CD4-positive, alpha-beta T cell treated with Interleukin-4 for 4 hours (primary cell): ENCODE results near the gene SCAANT1.

Source experiments
- DNase-seq: peaks from one replicate; pipeline ENCODE4 v3.0.0-alpha.2; 2020

The SCAANT1 gene

DNA sequence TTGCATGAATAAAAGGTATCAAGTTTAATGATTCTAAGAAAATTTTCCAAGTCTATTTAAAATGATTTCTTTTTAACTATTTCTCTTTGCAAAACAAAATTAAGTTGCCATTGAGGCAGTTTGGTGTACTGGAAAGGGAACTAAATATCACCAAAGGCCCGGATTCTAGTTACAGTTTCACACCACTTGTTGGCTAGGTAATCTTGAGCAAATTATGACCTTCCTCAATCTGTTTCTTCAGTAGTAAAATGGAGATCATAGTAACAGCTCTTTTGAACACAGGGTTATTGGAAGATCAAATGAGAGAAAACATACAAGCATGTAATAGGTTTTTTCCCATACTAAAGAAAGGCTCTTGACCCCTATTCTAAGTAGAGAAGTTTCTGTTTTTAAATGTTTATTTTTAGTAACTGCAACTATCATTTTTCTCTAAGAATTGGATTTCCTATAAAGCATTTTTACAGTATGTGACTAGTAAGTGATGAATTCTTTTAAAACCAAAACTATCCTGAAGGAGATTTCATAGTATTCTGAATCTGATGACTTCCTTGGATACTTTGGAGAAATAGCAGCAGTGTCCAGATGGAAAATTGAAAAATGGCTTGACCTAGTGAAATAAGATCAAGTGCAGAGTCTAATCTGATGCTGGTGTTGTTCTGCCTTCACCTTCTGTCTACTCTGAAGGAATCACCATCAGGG lies 15.7 kb downstream of the SCAANT1 start:
- DNase-seq = no peak

DNA sequence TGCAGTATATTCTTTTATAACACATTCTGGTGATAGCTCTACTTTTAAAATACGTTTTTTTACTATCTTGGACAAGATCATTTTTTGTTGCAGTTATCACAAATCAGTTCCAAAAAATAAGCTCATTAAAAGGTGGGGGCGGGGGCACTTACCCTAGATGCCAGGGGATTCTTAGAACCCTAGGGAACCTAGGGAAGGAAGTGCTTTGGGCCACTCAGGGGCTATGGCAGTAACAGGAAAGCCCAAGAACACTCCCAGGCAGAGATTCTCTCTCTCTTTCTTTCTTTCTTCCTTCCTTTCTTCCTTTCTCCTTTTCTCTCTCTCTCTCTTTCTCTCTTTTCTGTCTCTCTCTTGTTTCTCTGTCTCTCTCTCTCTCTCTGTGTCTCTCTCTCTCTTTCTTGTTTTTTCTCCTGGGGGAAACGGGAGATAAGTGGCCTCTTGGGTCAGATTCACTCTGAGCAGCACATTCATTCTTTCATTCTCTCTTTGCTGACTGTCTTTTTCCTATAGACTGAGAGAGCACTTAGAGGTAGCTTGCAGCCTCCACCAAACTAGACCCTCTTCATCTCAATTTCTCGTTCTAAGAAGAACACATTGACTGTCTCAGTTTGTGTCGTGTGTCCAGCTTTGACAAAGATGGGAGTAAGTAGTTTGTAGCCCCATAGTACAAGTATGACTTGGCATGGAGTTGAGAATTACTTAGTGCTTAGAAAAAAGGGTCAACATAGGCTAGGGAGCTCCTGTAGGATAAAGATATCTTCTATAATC lies 16.6 kb downstream of the SCAANT1 start:
- DNase-seq = no peak

DNA sequence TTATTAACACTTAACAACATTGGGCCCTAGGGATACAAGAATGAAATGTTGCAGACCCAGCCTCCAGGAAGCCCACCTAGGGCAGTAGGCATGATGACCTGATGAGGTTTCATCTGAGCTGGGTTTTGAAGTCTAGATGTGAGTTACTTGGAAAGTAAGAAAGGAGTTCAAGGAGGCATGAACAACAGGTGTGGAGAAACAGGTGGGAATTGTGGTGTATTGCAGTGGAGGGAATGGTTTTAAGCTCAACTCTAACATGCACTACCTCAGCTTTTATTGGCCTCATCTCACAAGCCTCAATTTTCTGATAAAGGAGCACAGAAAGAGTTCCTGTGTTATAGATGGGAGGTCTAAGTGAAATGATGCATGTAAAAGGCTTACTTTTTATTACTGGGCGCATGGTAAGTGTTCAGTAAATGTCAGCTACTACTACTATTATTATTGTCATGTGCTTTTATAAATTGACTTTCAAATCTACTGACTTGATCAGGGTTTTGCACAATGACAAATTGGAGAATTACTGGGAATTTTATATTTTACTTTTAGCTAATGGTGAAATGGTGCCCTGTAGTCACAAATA lies 19.3 kb downstream of the SCAANT1 start:
- DNase-seq = no peak

DNA sequence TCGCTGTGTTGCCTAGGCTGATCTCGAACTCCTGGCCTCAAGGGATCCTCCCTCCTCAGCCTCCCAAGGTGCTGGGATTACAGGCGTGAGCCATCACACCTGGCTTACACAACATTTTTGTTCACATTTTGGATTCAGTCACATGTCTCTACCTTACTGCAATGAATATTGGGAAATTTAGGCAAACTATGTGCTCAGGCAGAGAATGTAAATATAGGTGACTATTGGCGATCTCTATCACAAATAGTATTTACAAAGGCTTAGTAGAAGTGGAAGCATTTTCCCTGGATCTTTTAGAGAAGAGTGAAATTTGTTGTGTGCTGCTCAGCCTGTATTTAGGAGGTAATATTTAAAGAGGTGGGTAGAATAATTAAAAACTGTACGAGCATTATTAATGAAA lies 20.7 kb downstream of the SCAANT1 start:
- no peak for DNase-seq

DNA sequence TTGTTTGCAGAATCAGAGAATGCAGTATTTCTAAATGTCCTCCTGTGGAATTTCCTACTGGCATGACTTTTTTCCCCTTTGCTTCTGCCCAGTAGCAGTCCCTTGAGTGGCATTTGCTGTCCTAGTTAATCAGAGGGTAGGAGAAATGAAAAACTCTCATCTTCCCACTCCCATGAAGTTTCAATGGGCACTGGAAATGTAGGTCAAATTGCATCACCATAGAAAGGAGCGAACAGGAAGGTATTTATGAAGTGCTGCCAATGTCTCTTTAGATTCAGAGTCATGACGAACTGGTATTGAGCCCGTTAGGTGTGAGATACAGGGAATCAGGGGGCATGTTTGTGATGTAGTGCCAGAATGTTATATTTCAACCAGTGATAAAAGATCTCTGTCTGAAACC lies 25.3 kb downstream of the SCAANT1 start:
- DNase-seq = no peak

DNA sequence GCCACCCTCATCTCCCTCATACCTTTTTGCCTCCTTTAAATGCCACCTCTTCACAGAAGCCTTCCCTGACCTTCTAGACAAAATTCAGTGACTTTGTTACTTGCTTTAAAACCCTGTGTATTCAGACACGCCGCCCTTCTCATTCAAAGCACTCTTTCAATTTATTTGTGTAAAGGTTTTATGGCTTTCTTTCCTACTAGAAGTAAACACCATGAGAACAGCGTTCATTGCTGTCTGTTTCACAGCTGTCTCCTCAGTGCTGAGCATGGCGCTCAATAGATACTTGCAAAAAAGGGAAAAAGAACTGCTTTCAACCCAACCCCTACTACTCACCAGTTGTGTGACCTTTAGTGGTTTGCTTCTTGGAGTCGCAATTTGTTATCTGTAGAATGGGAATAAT lies 31.5 kb downstream of the SCAANT1 start:
- no peak for DNase-seq

DNA sequence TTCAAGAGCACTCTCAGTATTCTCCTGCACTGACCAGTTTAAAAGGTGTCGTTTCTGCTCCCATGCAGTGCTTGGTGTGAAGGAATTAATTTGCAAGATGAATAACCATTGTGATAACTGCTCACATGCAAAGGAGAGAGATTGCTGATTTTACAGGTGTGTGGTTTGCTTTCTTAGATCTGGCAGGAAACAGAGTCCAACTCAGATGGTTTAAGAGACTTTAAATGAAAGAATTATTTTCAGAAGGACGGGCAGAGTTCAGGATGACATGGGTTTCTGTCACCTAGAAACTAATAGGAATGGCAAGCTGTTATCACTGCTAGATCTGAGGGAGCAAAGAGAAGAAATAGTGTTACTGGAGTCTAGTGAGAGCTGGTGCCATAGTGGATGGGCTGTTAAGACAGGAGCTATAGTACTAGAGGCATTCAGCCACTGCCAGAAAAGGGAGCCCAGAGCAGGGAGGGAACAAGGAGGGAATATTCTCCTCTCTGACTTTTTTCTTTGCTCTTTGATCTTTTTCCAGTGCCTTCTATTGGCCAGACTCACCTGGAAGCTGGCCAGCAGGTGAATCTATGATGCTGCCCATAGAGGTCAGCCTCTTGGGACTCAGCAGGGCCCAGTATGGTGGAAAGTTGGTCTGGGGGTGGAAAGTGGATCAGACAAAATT lies 33.7 kb downstream of the SCAANT1 start:
- DNase-seq = no peak

DNA sequence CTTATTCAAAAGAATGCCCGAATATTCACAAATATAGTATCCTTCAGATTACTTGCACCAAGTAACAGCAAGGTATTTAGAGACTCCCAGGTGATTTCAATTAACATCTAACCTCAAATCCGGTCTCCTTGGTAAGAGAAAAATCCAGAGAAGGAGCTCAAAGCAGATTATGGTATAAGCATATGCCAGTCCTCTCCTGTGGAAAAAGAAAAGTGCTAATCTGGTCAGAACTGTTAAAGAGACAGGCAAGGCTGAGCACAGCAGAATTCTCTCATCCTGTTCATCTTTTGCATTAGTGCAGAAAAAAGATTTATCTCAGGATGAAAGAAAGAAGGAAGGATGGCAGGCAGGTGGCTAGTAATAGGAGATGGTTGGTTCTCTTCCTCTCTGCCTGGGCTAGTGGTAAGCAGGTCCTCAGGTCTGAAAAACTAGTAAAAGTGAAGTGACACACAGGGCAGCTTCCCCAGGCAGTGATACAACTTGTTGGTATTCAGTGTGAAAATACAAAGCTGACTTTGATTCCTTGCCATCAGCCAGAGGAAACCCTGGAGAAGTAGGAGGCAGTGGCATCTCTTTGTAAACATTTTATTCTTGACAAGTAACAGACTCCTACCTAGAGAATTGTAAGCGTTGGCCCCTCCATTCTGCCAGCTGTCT lies 34.3 kb downstream of the SCAANT1 start:
- no peak for DNase-seq

DNA sequence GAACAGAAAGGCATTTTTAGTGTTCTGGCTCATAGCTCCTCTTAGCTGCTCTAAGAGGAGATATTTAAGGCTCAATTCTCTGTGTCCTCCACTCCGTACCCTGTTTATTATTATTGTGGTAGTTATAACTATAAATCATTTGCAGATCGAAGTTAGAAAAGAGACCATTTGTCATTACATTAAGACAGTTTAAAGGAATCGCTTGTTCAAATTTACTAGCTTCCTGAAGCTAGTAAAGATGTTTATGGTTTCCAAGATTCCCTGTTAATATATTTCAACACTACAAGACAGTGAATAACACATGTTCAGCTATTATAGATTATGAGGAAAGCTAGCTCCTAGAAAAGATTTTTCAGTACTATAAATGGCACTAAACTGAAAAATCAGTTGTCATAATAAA lies 35.9 kb downstream of the SCAANT1 start:
- no peak for DNase-seq

DNA sequence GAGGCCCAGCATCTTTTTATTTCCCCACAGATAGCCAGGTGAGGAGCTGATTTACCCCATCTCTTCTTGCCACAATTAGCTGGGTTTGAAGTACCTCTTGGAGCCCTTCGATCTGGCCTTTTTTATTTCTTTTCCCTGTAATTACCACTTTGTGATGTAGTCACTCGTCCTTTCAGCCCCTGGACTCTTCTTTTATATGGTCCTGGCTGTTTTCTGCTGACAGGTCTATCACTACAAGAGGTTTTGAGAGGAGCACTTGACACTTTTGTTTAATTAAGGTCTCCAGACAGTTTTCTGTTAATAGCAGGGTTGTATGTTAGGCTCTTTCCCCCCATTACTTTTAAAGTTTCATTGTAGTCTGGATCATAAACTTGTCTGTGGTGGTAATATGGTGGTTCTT lies 36.7 kb downstream of the SCAANT1 start:
- DNase-seq = no peak

DNA sequence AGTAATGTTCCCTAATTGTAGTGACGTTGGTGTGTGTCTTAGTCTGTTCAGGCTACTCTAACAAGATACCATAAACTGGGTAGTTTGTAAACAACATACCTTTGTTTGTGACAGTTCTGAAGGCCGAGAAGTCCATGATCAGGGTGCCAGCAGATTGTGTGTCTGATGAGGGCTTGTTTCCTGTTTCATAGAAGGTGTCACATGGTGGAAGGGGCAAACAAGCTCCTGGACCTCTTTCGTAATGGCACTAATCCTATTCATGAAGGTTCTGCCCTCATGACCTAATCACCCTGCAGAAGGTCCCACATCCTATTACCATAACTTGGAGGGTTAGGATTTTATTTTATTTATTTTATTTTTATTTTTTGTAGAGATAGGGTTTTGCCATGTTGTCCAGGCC lies 37.4 kb downstream of the SCAANT1 start:
- no peak for DNase-seq

DNA sequence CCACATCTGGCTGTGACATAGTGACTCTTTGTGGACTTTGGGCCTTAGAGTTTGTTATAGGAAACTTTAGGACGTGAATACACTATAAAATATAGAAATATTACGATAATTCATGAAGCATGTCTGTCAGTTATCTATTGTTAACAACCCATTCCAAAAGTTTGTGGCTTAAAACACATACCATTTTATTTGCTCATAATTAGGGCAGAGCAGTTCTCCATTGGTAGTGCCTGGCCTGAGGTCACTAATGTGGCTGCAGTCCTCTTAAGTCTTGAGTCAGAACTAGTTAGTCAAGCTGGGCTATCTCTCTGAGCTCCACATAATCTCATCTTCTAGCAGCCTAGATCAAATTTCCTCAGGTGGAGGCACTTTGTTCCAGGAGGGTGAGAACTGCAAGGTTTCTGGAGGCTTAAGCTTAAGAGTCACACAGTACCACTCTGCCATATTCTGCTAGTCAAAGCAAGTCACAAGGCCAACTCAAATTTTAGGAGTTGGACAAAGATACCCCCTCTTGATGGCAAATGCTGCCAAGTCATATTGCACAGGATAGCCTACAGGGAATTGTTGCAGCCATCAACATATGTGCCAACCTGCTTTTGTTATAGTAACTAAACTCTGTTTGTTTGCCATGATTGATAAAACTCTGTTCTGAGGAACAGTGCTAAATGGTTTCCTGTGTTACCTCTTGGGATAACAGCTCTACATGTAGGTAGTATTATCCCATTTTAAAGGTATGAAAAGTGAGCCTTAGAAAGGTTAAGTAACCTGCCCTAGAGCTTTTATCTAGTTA lies 39.9 kb downstream of the SCAANT1 start:
- no peak for DNase-seq

DNA sequence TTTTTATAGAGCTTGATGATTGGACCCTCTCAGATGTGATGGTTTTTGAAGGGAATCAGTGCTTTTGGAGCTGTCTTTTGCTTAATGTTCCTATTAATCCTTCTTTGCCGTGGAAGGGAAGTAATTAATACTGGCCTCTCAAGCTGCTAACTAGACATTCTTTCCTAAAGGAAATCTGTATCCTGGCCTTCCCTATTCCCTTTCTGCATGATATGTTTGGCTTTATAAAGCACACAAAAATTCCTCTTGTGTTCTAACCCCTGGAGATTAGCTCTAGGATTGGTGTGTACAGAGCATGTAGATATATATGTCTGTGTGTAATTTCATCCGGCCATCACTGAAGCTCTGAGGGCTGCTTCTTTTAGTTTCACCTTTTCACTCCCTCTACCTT lies 41.6 kb downstream of the SCAANT1 start:
- no peak for DNase-seq

DNA sequence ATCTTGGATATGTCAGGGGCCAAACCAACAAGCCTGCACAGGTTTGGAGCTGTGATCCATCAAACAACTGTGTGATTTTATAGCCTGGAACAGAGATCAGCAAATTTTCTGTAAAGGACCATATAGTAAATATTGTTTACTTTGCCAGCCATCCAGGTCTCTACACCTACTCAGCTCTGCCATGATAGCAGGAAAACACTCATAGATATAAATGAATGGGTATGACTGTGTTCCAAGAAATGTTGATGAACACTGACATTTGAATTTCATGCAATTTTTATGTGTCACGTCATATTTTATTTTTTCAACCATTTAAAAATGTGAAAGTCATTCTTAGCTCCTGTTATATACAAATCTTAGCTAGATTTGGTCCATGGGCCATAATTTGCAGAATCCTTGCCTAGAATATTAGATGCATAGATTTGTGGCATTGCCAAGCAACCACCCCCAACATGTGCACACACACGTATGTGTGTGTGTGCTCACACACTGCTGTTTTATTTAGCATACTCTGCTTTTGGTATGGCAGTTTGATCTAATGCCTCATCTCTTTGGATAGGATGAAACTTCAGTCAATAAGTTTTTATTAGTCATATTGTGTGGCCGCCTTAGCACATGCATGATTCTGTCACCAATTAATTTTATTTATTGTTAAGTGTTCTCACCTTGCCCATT lies 42.1 kb downstream of the SCAANT1 start:
- no peak for DNase-seq

DNA sequence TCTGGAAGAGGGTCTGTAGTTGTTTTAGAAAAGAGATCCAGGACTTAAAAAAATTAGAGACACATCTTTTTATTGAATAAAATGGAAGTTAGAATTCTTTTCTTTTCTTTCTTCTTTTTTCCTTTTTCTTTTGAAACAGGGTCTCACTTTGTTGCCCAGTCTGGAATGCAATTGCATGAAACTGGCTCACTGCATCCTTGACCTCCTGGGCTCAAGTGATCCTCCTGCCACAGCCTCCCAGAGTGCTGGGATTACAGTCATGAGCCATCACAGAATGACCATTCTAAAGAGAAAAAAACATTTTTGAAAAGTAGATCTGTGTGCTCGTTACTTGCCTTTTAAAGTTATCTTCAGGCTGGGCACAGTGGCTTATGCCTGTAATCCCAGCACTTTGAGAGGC lies 45.0 kb downstream of the SCAANT1 start:
- DNase-seq = no peak

DNA sequence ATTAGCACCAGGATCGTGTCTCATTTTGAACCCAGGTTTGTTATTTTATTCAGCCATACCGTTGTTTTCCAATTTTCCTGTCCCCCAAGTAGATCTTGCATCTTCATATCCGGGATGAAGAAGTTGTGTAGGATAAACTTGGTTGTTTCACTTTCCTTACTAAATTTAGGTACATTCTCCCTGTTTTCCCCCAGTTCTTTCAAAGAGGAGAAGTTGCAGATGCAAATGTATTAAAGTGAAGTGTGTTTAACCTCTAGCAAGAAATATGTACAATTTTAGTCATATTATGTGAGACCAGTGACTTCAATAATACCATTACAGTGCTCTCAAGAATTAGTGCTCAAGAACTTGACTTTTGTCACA lies 47.2 kb downstream of the SCAANT1 start:
- DNase-seq = no peak

DNA sequence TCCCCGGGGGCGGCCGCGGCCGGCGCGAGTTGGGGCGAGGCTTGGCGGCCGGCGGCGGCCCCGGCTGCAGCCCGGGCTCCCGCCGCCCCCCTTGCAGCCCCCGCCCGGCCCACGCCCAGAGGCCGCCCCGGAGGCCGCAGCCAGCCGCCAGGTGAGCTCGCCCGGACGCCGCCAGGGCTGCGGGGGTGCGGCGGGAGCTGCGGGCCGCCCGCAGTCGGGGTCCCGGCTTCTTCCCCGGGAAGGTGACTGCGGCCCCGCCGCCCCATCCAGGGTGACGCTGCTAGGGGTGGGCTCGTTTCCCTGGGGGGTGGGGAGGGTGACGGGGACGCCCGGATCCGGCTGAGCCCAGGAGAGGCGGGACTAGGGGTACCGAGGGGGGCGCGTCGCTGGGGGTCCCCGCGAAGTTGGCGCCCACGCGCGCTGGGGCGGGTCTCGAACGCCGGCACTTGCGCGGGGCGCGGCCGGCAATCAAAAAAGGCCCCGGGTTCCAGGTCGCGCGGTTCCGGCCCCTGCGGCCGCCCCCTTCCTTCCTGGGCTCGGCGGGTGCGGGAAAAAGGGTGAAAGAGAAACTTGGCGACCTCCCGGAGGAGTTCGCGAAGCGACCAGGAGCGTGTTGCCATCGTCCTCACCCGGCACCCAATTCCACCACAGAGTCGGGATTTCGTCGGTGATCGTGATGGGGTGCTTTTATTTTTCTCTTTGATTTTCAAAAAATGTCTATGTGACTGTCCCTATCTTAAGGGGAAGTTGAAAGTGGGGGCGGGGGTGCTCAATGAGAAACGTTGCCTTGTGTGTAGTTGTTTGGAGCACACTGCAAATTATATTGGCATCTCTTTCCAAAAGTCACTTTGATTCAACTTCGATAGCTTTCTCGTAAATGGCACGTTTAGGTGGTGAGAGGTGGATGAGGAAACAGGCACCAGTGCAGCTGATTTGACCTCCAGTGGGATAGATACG lies 47.9 kb downstream of the SCAANT1 start:
- DNase-seq = peak; percentile 20

DNA sequence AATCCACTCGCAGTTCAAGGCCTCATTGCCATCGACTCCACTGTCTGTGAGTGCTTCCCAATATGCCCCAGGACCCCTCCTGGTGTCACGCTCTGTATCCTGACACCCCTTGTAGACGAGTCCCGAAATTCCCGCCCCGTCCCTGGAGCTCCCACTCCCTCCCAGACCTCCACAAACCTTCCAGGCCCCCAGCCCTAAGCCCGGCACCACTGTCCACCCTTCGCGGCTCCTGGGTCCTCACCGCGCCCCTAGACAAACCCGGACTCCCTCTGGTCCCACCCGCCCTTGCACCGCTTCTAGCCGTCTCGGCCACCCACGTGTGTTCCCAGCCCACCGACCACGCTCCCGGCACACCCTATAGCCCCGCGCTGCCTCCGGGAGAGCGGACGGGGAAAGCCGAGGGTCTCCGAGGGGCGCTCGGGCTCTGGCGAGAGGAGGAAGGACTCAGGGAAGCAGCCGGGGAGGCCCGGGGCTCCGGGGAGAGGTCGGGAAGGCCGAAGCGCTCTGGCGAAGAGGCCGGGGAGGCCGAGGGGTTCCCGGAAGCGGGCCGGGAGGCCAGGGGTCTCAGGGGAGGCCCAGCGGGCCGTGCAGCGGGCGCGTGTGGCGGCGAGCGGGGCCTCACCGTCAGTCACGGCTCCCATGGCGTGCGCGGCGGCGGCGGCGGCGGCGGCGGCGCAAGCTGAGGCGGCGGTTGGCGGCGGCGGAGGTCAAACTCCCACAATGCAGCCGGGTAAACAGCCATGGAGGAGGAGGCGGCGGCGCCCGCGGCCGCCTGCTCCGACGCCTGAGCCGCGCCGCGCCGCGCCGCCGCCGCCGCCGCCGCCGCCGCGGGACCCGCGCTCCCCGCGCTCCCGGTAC lies 48.8 kb downstream of the SCAANT1 start, which contains the start of the genes ATXN7 and THOC7:
Gene ATXN7, plus strand, starts transcription at position 718 of the 858 bp plus-strand sequence. CDS start 48,732 bp downstream, outside the sequence.
Gene THOC7, minus strand, starts transcription at position 656 of the 858 bp plus-strand sequence. Its CDS starts 15 bp downstream, at position 641.
- peak; percentile 69 for DNase-seq

DNA sequence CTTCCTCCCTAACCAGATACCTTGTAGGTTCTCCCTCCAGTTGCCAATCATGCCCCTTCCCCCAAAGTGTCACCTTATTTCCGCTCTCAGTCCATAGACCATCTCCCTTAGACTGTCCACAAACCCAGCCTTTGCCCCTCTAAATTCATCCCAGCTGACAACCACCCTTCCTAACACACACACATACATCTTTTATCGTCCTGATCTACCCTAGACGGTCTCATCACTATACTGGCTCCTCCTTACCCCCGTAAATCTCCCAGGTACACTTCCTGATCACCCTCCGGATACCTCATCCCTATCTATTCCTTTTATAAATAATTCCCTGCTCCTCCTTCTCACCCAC lies 49.4 kb downstream of the SCAANT1 start:
- no peak for DNase-seq
